ENCODE data around the gene SLC35F3. TPM values are rescaled to one million over a fixed set of nuclear protein-coding genes. Genes with fewer than 3 reads are reported as not detected.

Gene SLC35F3
- total RNA-seq, 6 experiments from 2014 or later, result not detected

DNA sequence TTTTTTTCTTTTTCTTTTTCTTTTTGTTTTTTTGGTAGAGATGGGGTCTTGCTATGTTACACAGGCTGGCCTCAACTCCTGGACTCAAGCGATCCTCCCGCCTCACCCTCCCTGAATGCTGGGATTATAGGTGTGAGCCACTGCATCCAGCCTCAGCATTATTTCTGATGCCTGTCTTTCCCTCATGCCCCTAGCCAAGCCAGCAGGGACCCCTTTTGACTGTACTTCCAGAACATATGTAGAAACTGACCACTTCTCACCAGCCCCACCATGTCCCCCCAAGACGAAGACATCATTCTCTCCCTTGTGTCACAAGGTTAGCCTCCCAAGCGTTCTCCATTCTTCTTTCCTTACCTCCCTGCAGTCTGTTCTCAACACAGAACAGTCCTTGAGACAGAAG lies 360.8 kb downstream of the SLC35F3 start:
- intact Hi-C loops (cut with DNase I), result no loop called here
- Histone ChIP-seq H3K9me3 (no peaks in the 10 kb centered on the region), H3K27me3 (no peaks in the 10 kb centered on the region), H3K27ac (no peak overlapping the region), H3K4me1 (no peaks in the 10 kb centered on the region), H3K36me3 (no peaks in the 10 kb centered on the region), H3K4me3 (no peak overlapping the region)
- no peak for DNase-seq
- ATAC-seq, result no peak
- 78% methylated on average over 3 of the region's 4 CpGs for WGBS (ENCODE audit: insufficient coverage, low coverage, low lambda C conversion rate, missing lambda C conversion rate)
- TF ChIP-seq, protein P1, sequence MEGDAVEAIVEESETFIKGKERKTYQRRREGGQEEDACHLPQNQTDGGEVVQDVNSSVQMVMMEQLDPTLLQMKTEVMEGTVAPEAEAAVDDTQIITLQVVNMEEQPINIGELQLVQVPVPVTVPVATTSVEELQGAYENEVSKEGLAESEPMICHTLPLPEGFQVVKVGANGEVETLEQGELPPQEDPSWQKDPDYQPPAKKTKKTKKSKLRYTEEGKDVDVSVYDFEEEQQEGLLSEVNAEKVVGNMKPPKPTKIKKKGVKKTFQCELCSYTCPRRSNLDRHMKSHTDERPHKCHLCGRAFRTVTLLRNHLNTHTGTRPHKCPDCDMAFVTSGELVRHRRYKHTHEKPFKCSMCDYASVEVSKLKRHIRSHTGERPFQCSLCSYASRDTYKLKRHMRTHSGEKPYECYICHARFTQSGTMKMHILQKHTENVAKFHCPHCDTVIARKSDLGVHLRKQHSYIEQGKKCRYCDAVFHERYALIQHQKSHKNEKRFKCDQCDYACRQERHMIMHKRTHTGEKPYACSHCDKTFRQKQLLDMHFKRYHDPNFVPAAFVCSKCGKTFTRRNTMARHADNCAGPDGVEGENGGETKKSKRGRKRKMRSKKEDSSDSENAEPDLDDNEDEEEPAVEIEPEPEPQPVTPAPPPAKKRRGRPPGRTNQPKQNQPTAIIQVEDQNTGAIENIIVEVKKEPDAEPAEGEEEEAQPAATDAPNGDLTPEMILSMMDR (IDR thresholded peaks at IDR 0.05), result no peak
- TF ChIP-seq POLR2A (IDR thresholded peaks at IDR 0.05), result no peak

DNA sequence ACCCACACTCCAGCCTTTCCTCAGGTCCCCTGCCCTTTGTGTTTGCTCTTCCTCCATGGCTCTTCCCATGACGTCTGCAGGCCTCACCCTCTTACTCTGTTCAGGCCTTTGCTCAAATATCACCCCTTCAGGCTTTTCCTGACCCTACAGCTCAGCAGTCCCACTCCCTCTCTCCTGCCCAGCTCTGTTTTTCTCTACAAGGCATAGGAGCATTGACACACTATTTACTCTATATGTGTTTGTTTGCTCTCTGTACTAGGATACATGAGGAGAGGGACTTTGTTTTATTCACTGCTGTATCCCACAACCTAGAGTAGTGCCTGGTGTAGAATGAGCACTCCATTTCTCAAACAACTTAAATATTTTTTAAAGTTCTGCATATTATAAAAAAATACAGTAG lies 361.4 kb downstream of the SLC35F3 start:
- TF ChIP-seq, protein P1 (IDR thresholded peaks at IDR 0.05), result no peak
- no peak for TF ChIP-seq POLR2A (IDR thresholded peaks at IDR 0.05)
- no peak for DNase-seq

DNA sequence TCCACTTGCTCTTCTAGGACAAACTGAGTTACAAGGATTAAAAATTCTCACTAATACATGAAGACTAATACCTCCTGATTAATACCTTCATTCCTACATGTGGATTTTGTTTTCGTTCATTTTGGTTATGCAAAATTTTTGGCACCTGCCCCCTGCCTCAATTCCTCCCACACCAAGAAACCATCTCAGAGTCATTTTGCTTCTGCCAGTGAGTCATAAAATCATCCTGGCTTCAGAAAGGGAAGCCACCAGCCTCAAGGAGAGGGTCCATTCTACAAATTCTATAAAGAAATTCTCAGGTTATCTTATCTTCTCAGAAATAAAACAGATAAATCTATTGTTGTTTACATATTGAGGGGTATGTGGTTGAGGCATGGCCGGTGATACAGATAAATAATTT lies 365.6 kb downstream of the SLC35F3 start:
- no peak overlapping the region for H3K27ac ChIP-seq
- no peaks in the 10 kb centered on the region for H3K4me1 ChIP-seq
- ATAC-seq (no peak), DNase-seq (no peak)
- H3K4me3 ChIP-seq, result no peak overlapping the region
- no peaks in the 10 kb centered on the region for H3K36me3 ChIP-seq
- WGBS (ENCODE audit: insufficient coverage, low coverage, low lambda C conversion rate, missing lambda C conversion rate), result 64% methylated on average over 2 of the region's 2 CpGs
- intact Hi-C loops (cut with DNase I), result no loop called here
- H3K9me3 ChIP-seq, result no peaks in the 10 kb centered on the region
- H3K27me3 ChIP-seq, result no peaks in the 10 kb centered on the region
- no peak for TF ChIP-seq POLR2A (IDR thresholded peaks at IDR 0.05)
- TF ChIP-seq, protein P1 (IDR thresholded peaks at IDR 0.05), result no peak

More for the DNA sequence above, 361.4 kb downstream of the SLC35F3 start:
- no peaks in the 10 kb centered on the region for H3K36me3 ChIP-seq
- ATAC-seq, result no peak
- 14% methylated on average over 1 of the region's 1 CpG for whole genome bisulfite sequencing (ENCODE audit: insufficient coverage, low coverage, low lambda C conversion rate, missing lambda C conversion rate)
- H3K27ac ChIP-seq, result no peak overlapping the region
- intact Hi-C loops (cut with DNase I), result no loop called here
- no peak overlapping the region for H3K4me3 ChIP-seq
- no peaks in the 10 kb centered on the region for H3K27me3 ChIP-seq
- H3K9me3 ChIP-seq, result no peaks in the 10 kb centered on the region
- H3K4me1 ChIP-seq, result no peaks in the 10 kb centered on the region

DNA sequence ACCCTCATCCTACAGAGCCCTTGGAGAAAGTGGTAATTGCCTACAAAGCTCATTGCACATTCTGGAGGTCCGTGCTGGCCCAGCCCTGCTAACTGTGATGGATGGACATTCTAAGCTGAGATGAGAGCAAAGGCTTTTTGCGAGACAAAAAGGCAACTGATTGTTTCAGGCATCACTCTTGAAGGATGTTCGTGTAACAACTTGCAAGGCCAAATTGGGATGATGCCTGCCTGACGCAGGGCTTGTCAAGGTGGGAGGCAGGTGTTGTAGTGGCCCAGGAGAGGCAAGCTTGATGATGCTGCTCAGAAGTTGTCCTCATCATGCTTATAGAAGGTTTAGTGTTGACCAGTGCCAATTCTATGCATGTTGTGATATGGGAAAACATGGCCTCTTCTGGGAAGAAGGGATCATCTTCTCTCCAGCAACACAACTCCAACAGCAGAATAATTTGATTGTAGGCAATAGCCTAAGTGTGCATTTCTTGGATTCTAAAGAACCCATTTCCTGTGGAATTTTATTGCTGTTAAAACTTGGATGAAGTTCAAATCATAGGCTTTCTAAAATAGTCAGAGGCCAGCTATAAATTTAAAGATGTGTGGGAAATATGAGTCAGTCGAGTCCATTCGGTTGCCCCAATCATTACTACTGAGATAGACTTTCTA lies 366.2 kb downstream of the SLC35F3 start:
- no peaks in the 10 kb centered on the region for H3K27me3 ChIP-seq
- H3K27ac ChIP-seq, result no peak overlapping the region
- 64% methylated on average over 6 of the region's 6 CpGs for WGBS (ENCODE audit: insufficient coverage, low coverage, low lambda C conversion rate, missing lambda C conversion rate)
- TF ChIP-seq, protein P1 (IDR thresholded peaks at IDR 0.05), result no peak
- no peak for TF ChIP-seq POLR2A (IDR thresholded peaks at IDR 0.05)
- no peaks in the 10 kb centered on the region for H3K9me3 ChIP-seq
- intact Hi-C loops (cut with DNase I), result no loop called here
- no peak overlapping the region for H3K4me3 ChIP-seq
- H3K4me1 ChIP-seq, result no peaks in the 10 kb centered on the region
- no peaks in the 10 kb centered on the region for H3K36me3 ChIP-seq
- ATAC-seq, result no peak
- DNase-seq, result no peak

DNA sequence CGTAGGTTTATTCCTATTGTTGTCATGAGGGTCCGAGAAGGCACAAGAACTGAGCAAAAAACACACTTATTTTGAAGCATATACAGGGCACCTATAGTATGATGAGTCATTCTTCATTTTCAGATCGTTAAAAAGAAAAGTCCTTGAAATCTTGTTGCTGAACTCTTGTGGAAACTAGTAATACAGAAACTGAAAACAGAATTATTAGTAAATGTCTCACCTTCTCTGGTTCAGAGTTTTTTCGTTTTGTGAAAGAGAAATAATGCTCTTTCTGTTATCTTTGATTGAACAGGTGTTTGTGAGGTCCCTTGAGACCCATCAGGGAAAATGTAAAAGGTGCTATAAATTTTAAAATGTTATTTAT lies 366.7 kb downstream of the SLC35F3 start:
- no peak overlapping the region for H3K27ac ChIP-seq
- intact Hi-C loops (cut with DNase I), result no loop called here
- WGBS (ENCODE audit: insufficient coverage, low coverage, low lambda C conversion rate, missing lambda C conversion rate), result 54% methylated on average over 4 of the region's 4 CpGs
- TF ChIP-seq POLR2A (IDR thresholded peaks at IDR 0.05), result no peak
- TF ChIP-seq, protein P1 (IDR thresholded peaks at IDR 0.05), result no peak
- DNase-seq (no peak), ATAC-seq (no peak)
- H3K27me3 ChIP-seq, result no peaks in the 10 kb centered on the region
- no peaks in the 10 kb centered on the region for H3K36me3 ChIP-seq
- no peak overlapping the region for H3K4me3 ChIP-seq
- no peaks in the 10 kb centered on the region for H3K4me1 ChIP-seq
- no peaks in the 10 kb centered on the region for H3K9me3 ChIP-seq

Data from right lobe of liver (tissue), 6 donors.